Measurements from ENCODE around the gene CFAP45.

GRCh38 chr1:159866905-159867663, 32.9 kb downstream of the CFAP45 start:
- TF ChIP-seq KDM1A (IDR thresholded peaks at IDR 0.05; ENCODE audit: borderline replicate concordance, low read length) = no peak
- no peak for TF ChIP-seq EZH2 (IDR thresholded peaks at IDR 0.05; ENCODE audit: low read depth, low read length, severe bottlenecking)
- no peak for TF ChIP-seq EGR1 (IDR thresholded peaks at IDR 0.05; ENCODE audit: borderline replicate concordance, low read depth, low read length)
- no peak for TF ChIP-seq CTCF (IDR thresholded peaks at IDR 0.05; ENCODE audit: control extremely low read depth in 1 of 3, insufficient read depth in 1 of 3, low read depth in 1 of 3, low read length in 3 of 3)
- TF ChIP-seq SRF (IDR thresholded peaks at IDR 0.05; ENCODE audit: low read depth, low read length) = no peak
- no peak for TF ChIP-seq BRCA1 (IDR thresholded peaks at IDR 0.05; ENCODE audit: low read depth, low read length)
- no peak for TF ChIP-seq ATF2 (IDR thresholded peaks at IDR 0.05; ENCODE audit: low read length)
- no peak for TF ChIP-seq POLR2A (IDR thresholded peaks at IDR 0.05; ENCODE audit: control extremely low read depth in 1 of 2, low read depth in 2 of 2, low read length in 2 of 2)
- TF ChIP-seq CREB1 (IDR thresholded peaks at IDR 0.05) = no peak
- TF ChIP-seq TEAD4 (IDR thresholded peaks at IDR 0.05; ENCODE audit: low read depth, low read length) = no peak
- TF ChIP-seq TAF1 (IDR thresholded peaks at IDR 0.05; ENCODE audit: low read depth, low read length) = no peak
- no peak for TF ChIP-seq USF2 (IDR thresholded peaks at IDR 0.05; ENCODE audit: low read length)
- no peak for TF ChIP-seq SP4 (IDR thresholded peaks at IDR 0.05; ENCODE audit: low read length)
- no peak for TF ChIP-seq GABPA (IDR thresholded peaks at IDR 0.05; ENCODE audit: borderline replicate concordance, insufficient read depth, low read length)

Data from H1 (cell line).